Non-pigmented ciliary epithelial cell (primary cell): ENCODE data around the gene HOXA3.

Experiments
- DNase-seq: peaks from one replicate; pipeline ENCODE4 v3.0.0-alpha.2; 2010; ENCODE audit warnings: low read depth

HOXA3 gene

DNA sequence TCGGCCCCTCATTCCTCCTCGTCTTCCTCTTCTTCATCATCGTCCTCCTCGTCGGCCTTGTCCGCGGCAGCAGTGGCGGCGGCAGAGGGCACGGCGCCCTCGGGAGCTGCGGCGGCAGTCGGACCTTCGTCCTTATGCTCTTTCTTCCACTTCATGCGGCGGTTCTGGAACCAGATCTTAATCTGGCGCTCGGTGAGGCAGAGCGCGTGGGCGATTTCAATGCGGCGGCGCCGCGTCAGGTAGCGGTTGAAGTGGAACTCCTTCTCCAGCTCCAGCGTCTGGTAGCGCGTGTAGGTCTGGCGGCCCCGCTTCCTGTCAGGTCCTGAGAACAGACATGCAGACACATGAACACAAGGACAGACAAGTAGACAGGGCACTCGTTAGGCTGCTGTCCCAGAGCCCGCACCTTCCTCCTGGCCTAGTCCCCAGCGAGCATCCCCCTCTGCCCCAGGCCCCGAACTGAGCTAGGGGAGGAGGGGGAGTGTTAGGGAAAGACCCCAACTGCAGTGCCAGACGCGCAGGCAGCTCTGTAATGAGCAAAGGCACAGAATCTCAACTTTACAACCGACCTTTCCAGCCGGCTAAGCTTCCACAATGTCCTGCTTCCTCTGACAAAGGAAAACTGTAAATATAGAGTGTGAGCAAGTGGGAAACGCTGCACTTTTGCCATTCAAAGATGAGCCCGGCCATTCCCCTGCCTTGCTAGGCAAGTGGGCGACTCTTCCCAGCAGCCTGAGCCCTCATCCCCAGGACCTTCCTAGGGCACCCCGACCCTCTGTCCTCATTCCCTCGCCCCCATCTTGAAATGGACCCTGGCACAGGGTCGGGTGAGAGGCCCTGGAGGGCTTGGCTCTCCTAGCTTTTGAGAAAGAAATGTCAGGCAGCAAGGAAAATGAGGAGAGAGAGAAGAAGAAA lies 2.8 kb upstream of the HOXA3 start:
- DNase-seq, result no peak

DNA sequence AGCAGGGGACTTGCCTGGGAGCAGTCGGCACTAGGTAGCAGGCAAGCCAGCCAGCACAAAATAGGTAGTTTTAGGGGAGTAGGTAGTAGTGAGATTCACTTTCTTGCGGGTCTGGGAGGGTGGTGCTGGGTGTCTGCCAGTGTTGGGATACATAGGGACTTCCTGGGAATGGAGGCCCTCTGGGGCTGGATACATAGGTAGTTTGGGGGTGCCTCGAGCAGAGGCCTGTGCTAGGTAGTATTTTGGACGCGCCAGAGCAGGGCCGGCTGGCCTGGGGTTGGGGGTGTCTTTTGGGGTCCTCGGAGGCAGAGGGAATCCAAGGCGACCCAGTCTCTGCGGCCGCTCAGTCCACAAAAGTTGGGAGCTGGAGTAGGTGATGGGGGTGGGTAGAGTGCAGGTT lies 2.0 kb upstream of the HOXA3 start:
- DNase-seq, result no peak

DNA sequence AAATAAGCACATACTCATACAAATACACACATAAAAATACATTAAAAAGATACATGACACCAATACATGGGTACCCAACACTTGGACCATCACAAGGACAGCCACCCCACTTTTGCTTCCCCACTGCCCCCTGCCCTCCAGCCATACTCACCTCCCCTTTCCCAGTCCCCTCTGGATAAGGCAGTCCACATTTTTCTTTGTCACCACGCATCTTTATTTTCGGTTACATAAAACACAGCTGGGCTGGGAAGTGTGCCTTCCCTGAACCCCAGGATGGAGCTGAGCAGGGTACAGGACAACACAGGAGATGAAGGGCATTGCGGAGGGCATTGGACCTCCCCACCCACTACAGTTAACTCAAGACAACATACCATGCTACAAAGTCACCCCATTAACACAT lies 1.1 kb upstream of the HOXA3 start:
- no peak for DNase-seq

DNA sequence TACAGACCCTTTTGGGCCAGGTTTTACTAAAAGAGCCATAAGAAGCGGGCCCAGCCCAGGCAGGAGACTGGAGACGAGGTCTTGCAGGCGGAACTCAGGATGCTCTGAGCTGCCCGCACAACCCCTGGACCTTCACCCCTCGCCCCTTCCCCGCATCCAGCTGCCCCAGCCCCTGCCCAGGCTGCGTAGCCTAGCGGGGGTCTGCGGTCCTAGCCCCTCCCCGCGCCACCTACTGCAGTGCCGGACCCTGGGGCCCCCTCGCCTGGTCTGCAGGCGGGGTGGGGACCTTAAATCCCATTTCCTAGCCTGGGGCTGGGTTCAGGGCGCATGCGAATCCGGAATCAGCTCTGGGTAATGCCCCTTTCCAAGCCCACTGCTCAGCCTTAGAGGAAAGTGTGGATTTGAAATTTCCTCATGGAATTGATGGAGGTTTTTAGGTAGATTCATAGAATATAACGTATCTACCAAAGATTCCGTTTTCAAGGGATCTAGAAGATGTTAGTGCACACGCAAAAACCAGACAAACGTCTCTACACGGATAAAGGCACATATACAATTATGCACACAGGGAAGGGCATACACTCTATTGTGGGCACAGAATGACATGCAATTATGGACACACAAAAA lies 546 bp upstream of the HOXA3 start:
- no peak for DNase-seq

DNA sequence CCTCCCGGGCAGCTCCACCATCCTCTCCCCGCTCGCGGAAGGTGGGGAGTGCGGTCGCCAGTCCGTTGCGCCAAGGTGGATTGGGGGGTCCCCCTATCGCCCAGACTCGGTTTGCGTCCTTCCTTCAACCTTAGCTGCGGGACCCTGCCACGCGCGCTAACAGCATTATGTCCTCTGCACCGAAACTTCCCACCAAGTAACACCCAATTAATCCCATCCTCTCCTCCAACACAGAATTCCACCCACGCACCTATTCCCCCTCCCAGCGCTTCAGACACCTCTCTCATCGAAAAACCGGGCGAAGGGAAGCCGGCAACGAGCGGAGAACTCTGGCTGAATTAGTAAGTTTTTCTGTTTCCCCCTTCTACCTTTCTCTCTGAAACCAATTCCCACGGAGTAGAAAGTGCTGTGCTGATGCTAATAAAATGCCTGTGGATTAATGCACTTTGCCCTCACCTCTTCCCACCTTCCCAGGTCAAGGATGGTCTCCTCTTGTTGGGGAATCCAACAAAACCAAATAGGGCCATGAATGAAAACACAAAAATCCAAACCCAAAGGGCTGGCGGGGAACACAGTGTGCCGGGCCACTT lies 947 bp downstream of the HOXA3 start:
- DNase-seq, result no peak

DNA sequence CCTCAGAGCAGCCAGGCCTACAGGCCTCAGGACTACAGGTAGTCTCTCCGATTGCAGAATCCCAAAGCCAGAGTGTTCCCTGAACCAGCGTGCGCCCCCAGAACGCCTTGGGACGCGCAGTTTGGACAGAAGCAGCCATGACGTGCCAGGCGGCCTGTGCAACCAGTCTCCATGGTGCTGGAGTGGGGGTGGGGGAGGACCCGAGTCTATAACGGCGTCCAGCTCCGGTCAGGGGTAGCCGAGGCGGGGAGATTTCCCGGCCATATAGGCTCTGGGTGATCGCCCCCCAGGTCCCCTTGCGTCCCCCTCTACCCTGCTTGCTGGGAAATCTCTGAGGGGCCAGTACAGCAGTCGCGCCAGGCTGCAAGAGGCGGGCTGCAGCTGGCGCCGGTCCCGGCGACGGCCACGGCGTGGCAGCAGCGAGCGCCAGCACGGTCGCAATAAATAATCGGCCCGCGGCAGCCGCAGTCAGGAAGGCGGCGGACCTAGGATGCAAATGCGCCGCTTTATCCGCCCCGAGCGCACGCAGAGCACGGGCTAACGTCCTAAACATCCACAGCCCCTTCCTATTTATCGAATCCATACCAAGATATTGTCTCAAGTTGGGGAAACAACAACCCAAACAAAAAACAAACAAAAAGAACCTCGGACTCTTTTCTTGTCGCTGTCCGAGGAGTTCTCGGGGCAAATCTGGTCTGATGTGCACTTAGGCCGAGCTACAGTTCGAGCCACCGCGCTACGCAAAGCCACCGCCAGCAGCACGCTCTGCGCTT lies 1.6 kb downstream of the HOXA3 start:
- no peak for DNase-seq

DNA sequence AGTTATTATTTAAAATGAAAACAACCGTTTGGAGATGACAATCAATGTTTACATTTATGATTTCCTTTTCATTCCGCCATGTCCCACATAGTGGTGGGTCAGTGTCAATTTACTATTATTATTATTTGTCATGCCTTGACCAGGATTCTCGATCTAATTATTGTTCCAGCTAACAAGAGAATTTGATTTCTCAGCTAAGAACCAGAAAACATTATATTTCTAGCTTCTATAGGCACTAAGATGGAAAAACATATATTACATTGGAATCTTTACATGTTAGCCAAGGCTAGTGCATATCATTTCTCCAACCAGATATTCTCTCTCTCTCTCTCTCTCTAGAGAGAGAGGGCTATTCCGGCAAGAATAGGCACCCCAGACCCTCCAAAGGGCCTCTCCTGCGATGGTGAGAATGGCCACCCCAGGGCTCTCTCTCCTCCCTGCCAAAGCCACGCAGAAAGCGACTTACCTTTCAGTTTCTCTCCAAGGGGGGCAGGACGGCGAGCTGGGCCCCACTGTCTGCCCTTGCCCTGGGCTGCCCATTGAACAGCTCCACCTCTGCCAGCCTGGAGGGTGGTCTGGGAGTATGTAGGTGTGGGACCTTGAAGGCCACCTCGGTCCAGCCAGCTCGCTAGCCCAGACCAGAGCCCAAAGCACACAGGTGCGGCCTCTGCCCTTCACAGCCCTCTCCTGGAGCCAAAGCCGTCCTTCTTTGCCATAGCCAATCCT lies 2.4 kb downstream of the HOXA3 start:
- DNase-seq, result no peak

DNA sequence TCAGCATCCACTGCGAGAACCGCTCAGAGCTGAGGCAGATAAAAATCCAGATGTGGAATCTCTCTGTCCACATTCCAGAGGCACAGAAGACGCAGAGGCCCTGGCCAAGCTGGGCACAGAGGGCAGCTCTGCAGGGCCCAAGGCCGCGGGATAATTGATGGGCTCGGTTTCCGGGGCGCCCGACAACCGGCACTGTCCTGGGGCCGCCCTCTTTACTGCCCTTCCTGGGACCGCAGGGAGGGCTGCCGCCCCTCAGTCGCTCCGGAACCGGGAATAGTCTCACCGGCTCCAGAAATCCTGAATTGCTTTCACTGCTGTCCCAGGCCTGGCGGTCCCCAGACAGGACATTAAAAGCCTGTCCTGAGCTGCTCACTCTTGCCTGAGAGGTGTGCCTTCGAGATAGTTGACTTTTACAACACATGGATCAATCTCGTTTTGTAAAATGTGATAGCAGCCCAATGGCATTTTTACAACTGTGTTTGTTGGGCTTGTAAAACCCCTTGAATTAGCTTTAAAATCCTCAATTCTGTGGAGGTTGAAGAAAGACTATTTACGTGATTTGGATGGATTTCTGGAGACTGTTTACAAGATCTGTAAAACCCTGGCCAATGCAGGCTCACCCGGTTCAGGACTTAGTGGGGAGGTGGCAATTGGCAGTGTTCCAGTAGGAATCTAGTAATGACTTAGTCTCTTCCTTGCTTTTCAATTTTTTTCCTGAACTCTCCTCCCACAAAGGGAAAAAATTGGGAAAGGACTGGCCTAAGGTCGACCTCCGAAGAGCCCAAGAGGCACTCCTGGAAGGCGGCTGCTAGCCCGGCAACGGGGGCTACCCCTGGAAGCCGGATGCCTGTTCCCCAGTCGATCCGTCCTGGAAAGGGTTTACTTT lies 3.4 kb downstream of the HOXA3 start:
- DNase-seq, result no peak

DNA sequence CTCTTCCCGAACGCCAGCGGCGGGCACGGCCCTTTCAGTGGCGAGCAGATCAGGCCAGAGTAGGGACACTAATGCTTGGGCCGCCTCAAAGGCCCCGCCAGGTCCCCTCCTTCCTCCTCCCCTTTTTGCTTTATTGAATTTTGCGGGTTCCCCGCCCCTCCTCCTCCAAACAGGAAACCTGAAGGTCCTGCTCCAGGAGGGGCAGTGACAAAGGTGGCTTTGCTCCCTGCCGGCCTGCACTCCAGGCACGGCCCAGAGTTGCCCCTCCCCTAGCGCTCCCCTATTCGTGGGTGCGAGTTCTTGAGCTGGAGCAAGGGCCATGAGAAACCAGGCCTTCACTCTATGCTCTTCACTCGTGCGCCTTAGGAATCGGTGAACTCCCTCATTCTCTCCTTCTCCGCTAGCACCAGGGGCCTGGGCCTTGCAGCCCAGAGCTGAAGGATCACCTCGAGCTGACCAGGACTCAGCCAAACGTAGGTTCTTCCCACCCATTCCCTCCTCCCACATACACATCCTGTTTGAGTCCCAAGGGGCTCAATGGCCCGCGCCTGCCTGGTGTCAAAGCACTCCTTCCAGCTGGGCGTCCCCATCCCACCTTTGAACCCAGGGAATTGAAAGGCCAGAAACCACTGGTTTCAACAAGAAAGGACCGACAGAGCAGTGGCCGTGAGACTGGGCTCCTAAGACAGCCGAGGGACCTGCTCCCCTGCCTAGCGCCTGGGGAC lies 4.2 kb downstream of the HOXA3 start:
- no peak for DNase-seq

DNA sequence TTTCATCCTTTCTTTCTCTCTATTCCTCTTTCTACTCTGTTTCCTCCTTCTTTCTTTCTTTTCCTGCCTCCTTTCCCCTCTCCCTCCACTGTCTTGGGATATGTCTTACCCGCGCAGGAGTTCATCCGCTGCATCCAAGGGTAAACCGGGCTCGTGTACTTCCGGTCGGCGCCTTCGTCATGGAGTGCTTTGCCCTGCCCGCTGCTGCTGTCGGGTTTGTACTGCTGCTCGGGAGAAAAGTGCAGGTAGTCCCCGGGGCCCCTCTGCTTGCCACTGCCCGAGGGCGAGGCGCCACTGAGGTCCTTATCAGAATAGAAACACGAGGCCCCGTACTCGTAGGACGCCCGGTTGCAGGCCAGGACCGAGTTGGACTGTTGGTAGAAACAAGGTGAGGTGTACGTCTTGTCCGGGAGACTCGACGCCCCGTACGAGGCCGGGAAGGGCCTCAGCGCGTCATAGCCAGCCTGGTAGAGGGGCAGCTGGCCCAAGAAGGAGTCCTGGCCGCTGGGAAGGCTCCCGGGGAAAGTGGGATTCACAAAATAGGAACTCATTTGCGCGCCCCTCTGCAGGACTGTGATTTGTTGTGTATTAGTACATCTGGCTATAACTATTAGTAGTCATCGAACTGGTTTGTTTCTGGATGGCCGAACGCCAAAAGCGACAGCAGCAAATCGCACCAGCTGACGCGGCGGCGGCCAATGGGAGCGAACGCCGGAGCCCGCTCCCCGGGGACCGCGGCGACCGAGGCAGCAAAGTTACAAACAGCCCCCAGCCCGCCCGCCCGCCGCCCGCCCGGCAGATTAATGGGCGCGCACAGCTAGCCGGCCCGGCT lies 5.0 kb downstream of the HOXA3 start, which contains the start of gene HOXA6:
Gene HOXA6 (minus strand): TSS at position 576 of the 832 bp plus-strand sequence. CDS start 25 bp downstream, at position 551.
- no peak for DNase-seq

DNA sequence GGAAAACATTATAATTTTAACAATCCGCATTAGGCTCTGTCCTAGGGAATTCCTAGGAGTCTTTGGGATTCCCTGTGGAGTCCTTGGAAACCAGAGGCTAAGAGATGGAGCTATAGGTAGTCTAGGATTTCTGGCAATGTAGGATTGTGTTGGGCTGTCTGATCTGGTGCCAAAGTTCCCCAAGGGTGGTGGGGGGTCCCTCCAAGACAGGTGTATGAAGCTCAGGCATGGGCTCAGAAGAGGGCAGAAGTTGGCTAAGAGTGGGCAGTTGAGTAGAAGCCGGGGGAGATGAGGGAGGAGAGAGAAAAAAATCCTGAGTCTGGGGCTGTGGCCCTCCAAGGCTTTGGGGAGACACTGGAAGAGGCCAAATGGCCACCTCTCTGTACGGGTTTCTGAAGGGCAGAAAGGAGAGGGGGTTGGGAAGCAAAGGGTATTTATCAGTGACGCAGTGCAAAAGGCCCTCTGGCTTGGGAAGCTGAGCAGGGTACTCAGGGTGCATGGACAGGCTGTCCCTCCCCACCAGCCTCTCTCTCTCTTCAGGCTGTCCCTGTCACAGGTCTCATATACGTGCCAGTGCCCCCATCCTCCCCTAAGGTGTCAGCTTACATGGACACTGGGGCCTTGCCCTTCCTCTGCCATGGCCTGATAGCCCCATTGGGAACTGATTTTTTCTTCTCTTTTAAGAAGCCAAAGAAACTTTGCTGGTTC lies 5.7 kb downstream of the HOXA3 start:
- no peak for DNase-seq

DNA sequence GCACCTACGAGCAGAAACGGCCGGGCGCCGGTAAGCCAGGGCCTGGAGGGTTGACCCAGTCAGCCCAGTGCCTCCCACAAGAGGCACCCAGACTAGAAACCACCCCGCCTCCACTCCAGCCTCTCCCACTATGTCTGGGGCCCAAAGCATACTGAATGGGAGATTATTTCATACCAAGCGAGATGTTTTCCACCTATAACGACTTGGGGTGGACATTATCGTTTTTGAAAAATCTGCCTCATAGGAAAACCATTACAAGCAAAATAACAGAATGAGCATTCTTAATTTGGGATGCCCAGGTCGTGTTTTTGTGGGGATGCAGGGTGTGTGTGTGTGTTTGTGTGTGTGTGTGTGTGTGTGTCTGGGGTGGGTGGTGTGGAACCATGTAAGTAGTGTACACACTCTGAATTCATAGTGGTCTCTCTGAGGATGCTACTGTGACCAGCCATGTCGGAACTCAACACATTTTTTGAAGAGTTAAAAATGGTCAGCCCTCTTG lies 6.4 kb downstream of the HOXA3 start:
- no peak for DNase-seq

DNA sequence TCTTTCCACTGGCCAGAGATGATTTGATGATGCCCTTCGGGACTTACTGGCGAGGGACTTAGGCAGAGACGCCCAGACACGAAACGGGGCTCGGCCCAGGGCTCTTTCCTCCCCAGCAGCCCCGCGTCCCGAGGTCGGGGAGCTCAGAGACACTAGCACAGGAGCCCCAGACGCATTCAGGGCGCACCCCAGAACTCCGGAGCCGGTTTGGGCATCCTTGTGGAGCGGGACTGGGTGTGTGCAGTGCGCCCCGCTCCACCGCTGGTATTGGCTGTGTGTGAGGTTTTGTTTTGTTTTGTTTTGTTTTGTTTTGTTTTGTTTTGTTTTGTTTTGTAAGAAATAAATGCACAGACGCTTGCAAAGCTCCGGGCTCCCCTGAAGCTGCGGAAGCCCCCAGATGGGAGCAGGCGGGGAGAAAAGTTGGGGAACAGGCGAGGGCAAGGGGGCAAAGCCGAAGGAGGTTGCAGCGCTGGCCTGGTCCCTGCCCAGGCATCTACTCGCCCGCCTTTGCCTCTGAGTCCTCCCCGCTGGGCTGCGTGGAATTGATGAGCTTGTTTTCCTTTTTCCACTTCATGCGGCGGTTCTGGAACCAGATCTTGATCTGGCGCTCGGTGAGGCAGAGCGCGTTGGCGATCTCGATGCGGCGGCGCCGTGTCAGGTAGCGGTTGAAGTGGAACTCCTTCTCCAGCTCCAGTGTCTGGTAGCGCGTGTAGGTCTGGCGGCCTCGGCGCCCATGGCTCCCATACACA lies 7.0 kb downstream of the HOXA3 start:
- DNase-seq, result no peak

DNA sequence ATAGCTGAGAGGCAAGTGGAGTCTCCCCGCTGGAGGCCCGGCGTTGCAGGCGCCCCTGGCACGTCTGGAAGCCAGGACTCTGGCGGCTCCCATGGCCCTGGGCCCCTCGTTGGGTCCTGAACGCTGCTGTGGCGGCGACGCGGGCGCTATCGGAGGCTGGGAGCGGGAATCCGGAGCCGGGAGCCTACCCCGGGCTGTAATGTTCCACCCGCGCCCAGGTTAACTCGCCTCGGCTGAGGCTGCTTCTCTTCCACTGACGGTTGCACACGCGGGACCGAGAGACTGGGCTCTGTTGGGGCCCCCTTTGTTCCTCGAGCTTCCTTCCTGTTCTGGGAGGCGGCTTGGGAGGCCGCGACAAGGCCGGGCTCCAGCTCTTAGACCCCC lies 7.6 kb downstream of the HOXA3 start:
- no peak for DNase-seq

DNA sequence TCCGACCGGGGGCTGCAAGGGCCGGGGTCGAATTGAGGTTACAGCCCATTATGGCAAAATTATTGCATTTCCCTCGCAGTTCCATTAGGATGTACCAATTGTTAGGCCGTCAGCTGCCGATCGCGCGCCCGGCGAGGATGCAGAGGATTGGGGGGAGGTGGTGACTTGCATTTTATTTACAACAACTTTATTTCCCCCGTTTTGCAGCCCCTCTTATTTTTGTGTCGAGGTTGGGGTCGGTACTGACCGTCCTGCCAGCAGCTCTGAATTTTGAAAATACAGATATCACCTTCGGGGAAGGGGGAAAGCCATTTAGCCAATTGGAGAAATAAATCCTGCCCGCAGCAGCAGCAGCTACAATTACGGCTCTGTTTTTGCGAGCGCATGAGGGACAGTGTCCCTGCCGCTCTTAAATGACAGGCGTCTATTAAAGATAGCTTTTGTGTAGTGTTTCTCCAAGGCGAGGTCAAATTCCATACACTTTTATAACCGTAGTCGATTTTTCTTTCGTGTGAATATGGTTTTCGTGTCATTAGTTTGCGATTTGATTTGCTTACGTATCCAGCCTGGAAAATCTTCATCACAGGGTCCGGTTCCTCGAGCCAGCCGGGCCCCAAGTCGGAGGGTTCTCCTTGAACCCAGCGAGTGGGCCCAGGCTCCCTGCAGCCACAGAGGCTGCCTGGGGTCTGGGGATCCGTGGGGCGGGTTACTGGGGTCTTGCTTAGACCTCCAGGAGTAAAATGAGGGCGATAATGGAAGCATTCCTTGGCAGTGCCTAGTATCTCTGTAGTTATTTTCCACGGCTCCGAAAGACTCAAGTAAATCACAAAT lies 8.2 kb downstream of the HOXA3 start:
- DNase-seq, result no peak
